ENCODE data around the gene SYT14. TPM values are rescaled to one million over a fixed set of nuclear protein-coding genes. Genes with fewer than 3 reads are reported as not detected.

Gene SYT14
- total and polyA plus RNA-seq, 2 of the 4 experiments (the other 2 are of a cell fraction): 0.14 to 1.3 TPM

GRCh38 chr1:210081494-210081893 lies 143.5 kb downstream of the SYT14 start:
- H3K23ac ChIP-seq (ENCODE audit: low read depth, low read length): no peak overlapping the region
- no peaks in the 10 kb centered on the region for H4K20me1 ChIP-seq (ENCODE audit: insufficient read depth, low read length)
- H2BK5ac ChIP-seq (ENCODE audit: low read depth, low read length, poor library complexity, severe bottlenecking): no peak overlapping the region
- no peaks in the 10 kb centered on the region for H3K79me1 ChIP-seq (ENCODE audit: low read depth in 1 of 2, low read length in 2 of 2)
- no peak overlapping the region for H2BK120ac ChIP-seq (ENCODE audit: low read depth, low read length)
- H3K4ac ChIP-seq (ENCODE audit: low read depth, low read length): no peak overlapping the region
- no peak overlapping the region for H3K56ac ChIP-seq (ENCODE audit: extremely low read depth, insufficient read depth, low read length)
- ChIA-PET POLR2A (ENCODE audit: unreplicated experiment) (no interaction called here), CTCF (no interaction called here)
- H3K36me3 ChIP-seq (ENCODE audit: control insufficient read depth, insufficient read depth, low read length): no peaks in the 10 kb centered on the region
- H2BK20ac ChIP-seq (ENCODE audit: low read depth, low read length): no peak overlapping the region
- H2AK5ac ChIP-seq (ENCODE audit: low read depth, low read length): no peak overlapping the region
- no peak overlapping the region for H4K5ac ChIP-seq (ENCODE audit: low read depth, low read length)
- no peak overlapping the region for H2AFZ ChIP-seq (replicated peaks; ENCODE audit: low read length, poor library complexity)
- no peak overlapping the region for H2BK15ac ChIP-seq (ENCODE audit: low read depth, low read length)
- no peak overlapping the region for H3K9ac ChIP-seq (ENCODE audit: low read depth, low read length)
- no peak overlapping the region for H3K18ac ChIP-seq (ENCODE audit: low read depth, low read length)
- no peak overlapping the region for H4K8ac ChIP-seq (ENCODE audit: low read depth in 2 of 2, low read length in 2 of 2)
- H4K91ac ChIP-seq (ENCODE audit: insufficient read depth, low read depth, low read length): no peak overlapping the region
- H3K9me1 ChIP-seq (ENCODE audit: insufficient read depth, low read length): no peaks in the 10 kb centered on the region
- DNase-seq: no peak
- ATAC-seq (ENCODE audit: low read depth): no peak
- H3K27ac ChIP-seq (ENCODE audit: insufficient read depth, low read length): no peak overlapping the region
- no peaks in the 10 kb centered on the region for H3K9me3 ChIP-seq (ENCODE audit: control insufficient read depth, insufficient read depth, low read length)
- no peak overlapping the region for H3K14ac ChIP-seq (replicated peaks; ENCODE audit: low read depth, low read length)
- no peak overlapping the region for H2AK9ac ChIP-seq (replicated peaks; ENCODE audit: low read depth, low read length, poor library complexity)
- no peaks in the 10 kb centered on the region for H3K27me3 ChIP-seq (ENCODE audit: control insufficient read depth, insufficient read depth, low read length)
- TF ChIP-seq CEBPB (IDR thresholded peaks at IDR 0.05; ENCODE audit: low read depth, low read length) (no peak), RAD21 (IDR thresholded peaks at IDR 0.05; ENCODE audit: low read length) (no peak), NFE2L2 (IDR thresholded peaks at IDR 0.05; ENCODE audit: low read depth, low read length) (no peak), MAZ (IDR thresholded peaks at IDR 0.05; ENCODE audit: borderline replicate concordance, low read depth, low read length) (no peak), RCOR1 (IDR thresholded peaks at IDR 0.05; ENCODE audit: insufficient replicate concordance, low read length) (no peak), RFX5 (IDR thresholded peaks at IDR 0.05; ENCODE audit: low read depth, low read length) (no peak), MXI1 (IDR thresholded peaks at IDR 0.05; ENCODE audit: borderline replicate concordance, low read depth, low read length) (no peak), POLR2A (IDR thresholded peaks at IDR 0.05; ENCODE audit: low read depth, low read length) (no peak), SMC3 (IDR thresholded peaks at IDR 0.05; ENCODE audit: low read depth, low read length) (no peak), CHD1 (IDR thresholded peaks at IDR 0.05; ENCODE audit: low read depth, low read length) (no peak), BHLHE40 (IDR thresholded peaks at IDR 0.05; ENCODE audit: low read depth, low read length) (no peak), MAFK (IDR thresholded peaks at IDR 0.05; ENCODE audit: low read depth, low read length) (no peak), FOS (IDR thresholded peaks at IDR 0.05; ENCODE audit: low read depth, low read length) (no peak)
- TF ChIP-seq, protein P1, sequence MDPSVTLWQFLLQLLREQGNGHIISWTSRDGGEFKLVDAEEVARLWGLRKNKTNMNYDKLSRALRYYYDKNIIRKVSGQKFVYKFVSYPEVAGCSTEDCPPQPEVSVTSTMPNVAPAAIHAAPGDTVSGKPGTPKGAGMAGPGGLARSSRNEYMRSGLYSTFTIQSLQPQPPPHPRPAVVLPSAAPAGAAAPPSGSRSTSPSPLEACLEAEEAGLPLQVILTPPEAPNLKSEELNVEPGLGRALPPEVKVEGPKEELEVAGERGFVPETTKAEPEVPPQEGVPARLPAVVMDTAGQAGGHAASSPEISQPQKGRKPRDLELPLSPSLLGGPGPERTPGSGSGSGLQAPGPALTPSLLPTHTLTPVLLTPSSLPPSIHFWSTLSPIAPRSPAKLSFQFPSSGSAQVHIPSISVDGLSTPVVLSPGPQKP (IDR thresholded peaks at IDR 0.05; ENCODE audit: borderline replicate concordance, low read depth, low read length): no peak
- TF ChIP-seq, protein P2, sequence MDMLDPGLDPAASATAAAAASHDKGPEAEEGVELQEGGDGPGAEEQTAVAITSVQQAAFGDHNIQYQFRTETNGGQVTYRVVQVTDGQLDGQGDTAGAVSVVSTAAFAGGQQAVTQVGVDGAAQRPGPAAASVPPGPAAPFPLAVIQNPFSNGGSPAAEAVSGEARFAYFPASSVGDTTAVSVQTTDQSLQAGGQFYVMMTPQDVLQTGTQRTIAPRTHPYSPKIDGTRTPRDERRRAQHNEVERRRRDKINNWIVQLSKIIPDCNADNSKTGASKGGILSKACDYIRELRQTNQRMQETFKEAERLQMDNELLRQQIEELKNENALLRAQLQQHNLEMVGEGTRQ (IDR thresholded peaks at IDR 0.05; ENCODE audit: low read depth, low read length): no peak
- TF ChIP-seq, protein P3, sequence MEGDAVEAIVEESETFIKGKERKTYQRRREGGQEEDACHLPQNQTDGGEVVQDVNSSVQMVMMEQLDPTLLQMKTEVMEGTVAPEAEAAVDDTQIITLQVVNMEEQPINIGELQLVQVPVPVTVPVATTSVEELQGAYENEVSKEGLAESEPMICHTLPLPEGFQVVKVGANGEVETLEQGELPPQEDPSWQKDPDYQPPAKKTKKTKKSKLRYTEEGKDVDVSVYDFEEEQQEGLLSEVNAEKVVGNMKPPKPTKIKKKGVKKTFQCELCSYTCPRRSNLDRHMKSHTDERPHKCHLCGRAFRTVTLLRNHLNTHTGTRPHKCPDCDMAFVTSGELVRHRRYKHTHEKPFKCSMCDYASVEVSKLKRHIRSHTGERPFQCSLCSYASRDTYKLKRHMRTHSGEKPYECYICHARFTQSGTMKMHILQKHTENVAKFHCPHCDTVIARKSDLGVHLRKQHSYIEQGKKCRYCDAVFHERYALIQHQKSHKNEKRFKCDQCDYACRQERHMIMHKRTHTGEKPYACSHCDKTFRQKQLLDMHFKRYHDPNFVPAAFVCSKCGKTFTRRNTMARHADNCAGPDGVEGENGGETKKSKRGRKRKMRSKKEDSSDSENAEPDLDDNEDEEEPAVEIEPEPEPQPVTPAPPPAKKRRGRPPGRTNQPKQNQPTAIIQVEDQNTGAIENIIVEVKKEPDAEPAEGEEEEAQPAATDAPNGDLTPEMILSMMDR (conservative IDR thresholded peaks at IDR 0.05; ENCODE audit: low read depth, low read length): no peak
- BruUV-seq (replicated peaks): no TSS peak
- in situ Hi-C loops (cut with MboI; ENCODE audit: low sequenced_read_pairs) (no loop called here), dilution Hi-C loops (cut with HindIII; ENCODE audit: low sequenced_read_pairs, unreplicated experiment) (no loop called here), intact Hi-C loops (cut with micrococcal nuclease) (no loop called here)
- no peak overlapping the region for H3K4me3 ChIP-seq (ENCODE audit: insufficient read depth, low read depth, low read length)
- no peak overlapping the region for H3K4me2 ChIP-seq (ENCODE audit: low read depth, low read length)
- H3K4me1 ChIP-seq (ENCODE audit: control insufficient read depth, insufficient read depth, low read length): no peaks in the 10 kb centered on the region
